ENCODE results near the gene ZNF43. TPM values are rescaled to one million over a fixed set of nuclear protein-coding genes. Genes with fewer than 3 reads are reported as not detected.
"Not testable (repeated sequence)": the region's sequence is repeated elsewhere in the genome, so short reads cannot be mapped to it uniquely, and the experiment has no call there.

The ZNF43 gene
- total and polyA plus RNA-seq, 2 of the 8 experiments (the other 6 are each of a cell fraction or from before 2014, with no cell fraction given), result 24.7 to 53.1 TPM

- no peak for TF ChIP-seq GABPA (IDR thresholded peaks at IDR 0.05; ENCODE audit: borderline replicate concordance, insufficient read depth, low read length)
- TF ChIP-seq, protein P1, sequence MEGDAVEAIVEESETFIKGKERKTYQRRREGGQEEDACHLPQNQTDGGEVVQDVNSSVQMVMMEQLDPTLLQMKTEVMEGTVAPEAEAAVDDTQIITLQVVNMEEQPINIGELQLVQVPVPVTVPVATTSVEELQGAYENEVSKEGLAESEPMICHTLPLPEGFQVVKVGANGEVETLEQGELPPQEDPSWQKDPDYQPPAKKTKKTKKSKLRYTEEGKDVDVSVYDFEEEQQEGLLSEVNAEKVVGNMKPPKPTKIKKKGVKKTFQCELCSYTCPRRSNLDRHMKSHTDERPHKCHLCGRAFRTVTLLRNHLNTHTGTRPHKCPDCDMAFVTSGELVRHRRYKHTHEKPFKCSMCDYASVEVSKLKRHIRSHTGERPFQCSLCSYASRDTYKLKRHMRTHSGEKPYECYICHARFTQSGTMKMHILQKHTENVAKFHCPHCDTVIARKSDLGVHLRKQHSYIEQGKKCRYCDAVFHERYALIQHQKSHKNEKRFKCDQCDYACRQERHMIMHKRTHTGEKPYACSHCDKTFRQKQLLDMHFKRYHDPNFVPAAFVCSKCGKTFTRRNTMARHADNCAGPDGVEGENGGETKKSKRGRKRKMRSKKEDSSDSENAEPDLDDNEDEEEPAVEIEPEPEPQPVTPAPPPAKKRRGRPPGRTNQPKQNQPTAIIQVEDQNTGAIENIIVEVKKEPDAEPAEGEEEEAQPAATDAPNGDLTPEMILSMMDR (IDR thresholded peaks at IDR 0.05; ENCODE audit: control extremely low read depth in 1 of 3, insufficient read depth in 1 of 3, low read depth in 1 of 3, low read length in 3 of 3), result no peak
- no peak for TF ChIP-seq JUND (IDR thresholded peaks at IDR 0.05; ENCODE audit: low read length)
- no peak for TF ChIP-seq POU5F1 (IDR thresholded peaks at IDR 0.05; ENCODE audit: low read depth, low read length)
Observed at GRCh38 chr19:21758296-21758695, 77.7 kb downstream of the ZNF43 start (continued).

DNA sequence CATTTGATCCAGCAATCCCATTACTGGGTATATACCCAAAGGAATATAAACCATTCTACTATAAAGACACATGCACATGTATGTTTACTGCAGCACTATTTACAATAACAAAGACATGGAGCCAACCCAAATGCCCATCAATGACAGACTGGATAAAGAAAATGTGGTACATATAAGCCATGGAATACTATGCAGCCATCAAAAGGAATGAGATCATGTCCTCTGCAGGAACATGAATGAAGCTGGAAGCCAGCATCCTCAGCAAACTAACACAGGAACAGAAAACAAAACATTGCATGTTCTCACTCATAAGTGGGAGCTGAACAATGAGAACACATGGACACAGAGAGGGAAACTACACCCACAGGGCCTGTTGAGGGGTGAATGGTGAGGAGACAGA, 80.4 kb downstream of the ZNF43 start:
- CTCF ChIA-PET (ENCODE audit: partially characterized antibody); H4K20me1 ChIP-seq (replicated peaks in 1 of 2; ENCODE audit: control insufficient read depth in 1 of 2, insufficient read depth in 2 of 2, low read length in 2 of 2): not testable (repeated sequence)

More for the DNA sequence above, 80.4 kb downstream of the ZNF43 start:
- not testable (repeated sequence) for H3K14ac ChIP-seq (ENCODE audit: insufficient read length); H3K23ac ChIP-seq (ENCODE audit: insufficient read length); H2BK20ac ChIP-seq (ENCODE audit: low read length); H3K4ac ChIP-seq (replicated peaks; ENCODE audit: insufficient read length, low read depth, low read length); H3K4me3 ChIP-seq (ENCODE audit: extremely low read depth in 1 of 4, insufficient read depth in 2 of 4, low read depth in 3 of 4, low read length in 4 of 4); H3K4me2 ChIP-seq (ENCODE audit: insufficient read depth in 1 of 2, low read depth in 2 of 2, low read length in 2 of 2); H3K27ac ChIP-seq (ENCODE audit: low read depth, low read length); DNase-seq (ENCODE audit: low read depth in 1 of 2, low spot score in 2 of 2); H2AFZ ChIP-seq (ENCODE audit: low read length); H2AK5ac ChIP-seq (ENCODE audit: low read depth, low read length); H3K4me1 ChIP-seq (replicated peaks in 1 of 4; ENCODE audit: control insufficient read depth in 3 of 4, insufficient read depth in 4 of 4, low read length in 3 of 4); H4K91ac ChIP-seq (replicated peaks; ENCODE audit: insufficient read length, low read length); H4K5ac ChIP-seq (ENCODE audit: insufficient read length, low read depth, low read length); H4K8ac ChIP-seq (ENCODE audit: extremely low read depth, insufficient read depth, low read length); FAIRE-seq; H3K56ac ChIP-seq (replicated peaks; ENCODE audit: insufficient read length, low read depth, low read length); H2BK15ac ChIP-seq (ENCODE audit: low read length); H3K9me3 ChIP-seq (ENCODE audit: insufficient read depth in 2 of 2, low read depth in 1 of 2, low read length in 1 of 2); H3K79me1 ChIP-seq (ENCODE audit: low read depth, low read length); H3K27me3 ChIP-seq (replicated peaks in 1 of 4; ENCODE audit: control insufficient read depth in 3 of 4, extremely low read depth in 1 of 4, insufficient read depth in 3 of 4, low read length in 3 of 4); H2BK5ac ChIP-seq (ENCODE audit: low read depth, low read length); H3K23me2 ChIP-seq (ENCODE audit: low read depth, low read length); H2BK12ac ChIP-seq (ENCODE audit: low read depth, low read length); H3K9ac ChIP-seq (replicated peaks in 1 of 4; ENCODE audit: extremely low read depth in 1 of 4, low read depth in 3 of 4, low read length in 3 of 4); H2BK120ac ChIP-seq (replicated peaks; ENCODE audit: low read depth, low read length); H3K18ac ChIP-seq (ENCODE audit: extremely low read depth, low read length)
- H3K79me2 ChIP-seq (ENCODE audit: control insufficient read depth in 1 of 2, insufficient read depth in 2 of 2, low read length in 2 of 2), result peaks cover 6 to 90% of the 10 kb centered on the region in 2 experiments
- POLR2A ChIA-PET (ENCODE audit: partially characterized antibody), result interaction anchor here (2.0 to 4.4 kb wide), 2 partner anchors 9 to 12 kb away, joined by 5 to 15 read pairs; partner anchors contain the start of gene ZNF100
- peaks cover 7 to 53% (median 34%) of the 10 kb centered on the region in 4 experiments for H3K36me3 ChIP-seq (ENCODE audit: control insufficient read depth in 2 of 4, insufficient read depth in 4 of 4, low read length in 3 of 4)
